GM23338 (cell line): ENCODE data around the gene IL31.

Experiments used
- CREB1 ChIP-seq: fragments of 250-450 bp; sonication (Bioruptor Pico); IDR thresholded peaks from 2 replicates; pipeline ENCODE4 v1.5.0; 2020; ENCODE audit warnings: low read depth, mild to moderate bottlenecking, moderate library complexity
- CTCF ChIP-seq, 2 experiments: fragments of 200-600 bp in 1 of 2; sonication (generic) in 1 of 2; conservative IDR thresholded peaks; 2 replicates each; pipeline versions ENCODE4 v1.5.1 to v1.6.1; 2016 to 2017; ENCODE audit warnings: antibody characterized with exemption in 2 of 2, low read depth in 2 of 2, mild to moderate bottlenecking in 2 of 2, moderate library complexity in 1 of 2
- ETS1 ChIP-seq: IDR thresholded peaks from 2 replicates; pipeline ENCODE4 v1.6.1; 2016; ENCODE audit warnings: antibody characterized with exemption
- EZH2 ChIP-seq: fragments of 200-600 bp; sonication (generic); IDR thresholded peaks from one replicate; pipeline ENCODE4 v1.8.0; 2017; ENCODE audit warnings: antibody characterized with exemption, mild to moderate bottlenecking, low read depth; ENCODE audit not compliant: unreplicated experiment
- EZH2phosphoT487 ChIP-seq: fragments of 200-600 bp; sonication (generic); IDR thresholded peaks from one replicate; pipeline ENCODE4 v1.8.1; 2018; ENCODE audit warnings: antibody characterized with exemption; ENCODE audit not compliant: unreplicated experiment
- NANOG ChIP-seq: IDR thresholded peaks from 2 replicates; pipeline ENCODE4 v1.6.1; 2016; ENCODE audit warnings: antibody characterized with exemption, borderline replicate concordance
- POLR2AphosphoS5 ChIP-seq: IDR thresholded peaks from 2 replicates; pipeline ENCODE4 v1.6.1; 2016; ENCODE audit warnings: antibody characterized with exemption, low read depth
- REST ChIP-seq: IDR thresholded peaks from one replicate; pipeline ENCODE4 v1.6.1; 2018; ENCODE audit warnings: antibody characterized with exemption; ENCODE audit not compliant: unreplicated experiment
- ZNF114 ChIP-seq: fragments of 250-450 bp; sonication (Bioruptor Pico); IDR thresholded peaks from 2 replicates; pipeline ENCODE4 v1.5.0; 2020; ENCODE audit warnings: mild to moderate bottlenecking, moderate library complexity
- ZNF331 ChIP-seq: fragments of 250-450 bp; sonication (Bioruptor Pico); IDR thresholded peaks from 2 replicates; pipeline ENCODE4 v1.5.0; 2020; ENCODE audit warnings: low read depth, mild to moderate bottlenecking, moderate library complexity

GRCh38 chr12:122204167-122205052 lies 30.4 kb upstream of the IL31 start:
- no peak for TF ChIP-seq REST
- TF ChIP-seq CTCF (conservative IDR thresholded peaks at IDR 0.05; ENCODE audit: low read depth in 2 of 2): no peak
- TF ChIP-seq POLR2AphosphoS5: no peak
- no peak for TF ChIP-seq ZNF331
- no peak for TF ChIP-seq ETS1
- TF ChIP-seq CREB1: no peak
- peak; percentile 75 for TF ChIP-seq EZH2
- TF ChIP-seq NANOG: no peak
- no peak for TF ChIP-seq EZH2phosphoT487
- no peak for TF ChIP-seq ZNF114 (CRISPR knock-in tag)
